MCF 10A (cell line): ENCODE results near the gene FAAP100. TPM values are rescaled to one million over a fixed set of nuclear protein-coding genes. Genes with fewer than 3 reads are reported as not detected.

ENCODE experiments used
- BruUV-seq: library from RNA; stranded (reverse); fragments of 400-500 nt; replicated peaks from 2 replicates; lab custom pipeline; 2021; lab: Mats Ljungman, UMichigan
- CTCF ChIA-PET: fragments of 300-600 bp; sonication (Branson Sonifier 250); formaldehyde crosslinking; extraction: SDS; loops from one replicate; lab custom pipeline; 2021; ENCODE audit warnings: antibody characterized with exemption, inconsistent platforms; lab: Yijun Ruan, JAX
- POLR2A ChIA-PET: fragments of 300-600, 350-650 bp; sonication (Branson Sonifier 250); formaldehyde crosslinking; extraction: SDS; loops from one replicate; lab custom pipeline; 2020; ENCODE audit warnings: antibody characterized with exemption, inconsistent platforms; lab: Yijun Ruan, JAX
- DNase-seq: peaks from one replicate; pipeline ENCODE4 v3.0.0-alpha.2; 2018; ENCODE audit not compliant: unreplicated experiment
- H3K27ac Mint-ChIP-seq: one replicate; pipeline ENCODE4 v1.8.0; 2022; ENCODE audit warnings: mild to moderate bottlenecking, low read depth, mixed read lengths; ENCODE audit not compliant: unreplicated experiment
- H3K27me3 Mint-ChIP-seq: one replicate; pipeline ENCODE4 v1.8.0; 2022; ENCODE audit warnings: mixed read lengths; ENCODE audit not compliant: insufficient read depth, unreplicated experiment
- H3K36me3 Mint-ChIP-seq: one replicate; pipeline ENCODE4 v1.8.0; 2022; ENCODE audit warnings: mild to moderate bottlenecking, moderate library complexity, mixed read lengths; ENCODE audit not compliant: insufficient read depth, unreplicated experiment
- H3K4me1 Mint-ChIP-seq: one replicate; pipeline ENCODE4 v1.8.0; 2022; ENCODE audit warnings: mixed read lengths; ENCODE audit not compliant: insufficient read depth, unreplicated experiment
- H3K4me3 Mint-ChIP-seq: one replicate; pipeline ENCODE4 v1.8.0; 2022; ENCODE audit warnings: mild to moderate bottlenecking, moderate library complexity, mixed read lengths; ENCODE audit not compliant: unreplicated experiment
- H3K9me3 Mint-ChIP-seq: one replicate; pipeline ENCODE4 v1.8.0; 2022; ENCODE audit warnings: mixed read lengths; ENCODE audit not compliant: unreplicated experiment
- intact Hi-C: fragments of 100-400 bp; cut with micrococcal nuclease; formaldehyde crosslinking; loops from 2 replicates; pipeline ENCODE4 v1.14.1; 2022
- total RNA-seq: library from RNA; stranded (reverse); gene quantifications from 2 replicates; pipeline ENCODE4 v1.2.3, GENCODE V29; 2022
- TF ChIP-seq, protein P1 (sequence below): fragments of 200-600 bp; IDR thresholded peaks from one replicate; pipeline ENCODE4 v1.8.0; 2022; ENCODE audit warnings: antibody characterized with exemption, mild to moderate bottlenecking; ENCODE audit not compliant: unreplicated experiment

Gene FAAP100
- total RNA-seq, 1 experiment from 2014 or later, result 32.5 TPM

- no TSS peak for BruUV-seq
- CTCF ChIA-PET, result interaction anchor here (0.6 to 4.8 kb wide), 3 partner anchors 22 to 206 kb away, joined by 3 to 29 read pairs (median 3); no protein-coding TSS in a partner anchor
- H3K4me3 Mint-ChIP-seq, result no peak overlapping the region
Measured at GRCh38 chr17:81579298-81579697, 27.1 kb upstream of the FAAP100 start.

GRCh38 chr17:81578561-81579225 is 26.5 kb upstream of the FAAP100 start:
- no TSS peak for BruUV-seq
- POLR2A ChIA-PET, result interaction anchor here (1.5 to 3.3 kb wide), 4 partner anchors 12 to 67 kb away, joined by 4 to 41 read pairs (median 9); partner anchors contain the start of gene ACTG1
- Mint-ChIP-seq H3K36me3 (peaks cover 33% of the 10 kb centered on the region), H3K27me3 (no peaks in the 10 kb centered on the region), H3K27ac (peak overlapping the region; percentile 71), H3K4me3 (no peak overlapping the region), H3K4me1 (peaks cover 44% of the 10 kb centered on the region), H3K9me3 (no peaks in the 10 kb centered on the region)
- intact Hi-C loops, result no loop called here
- CTCF ChIA-PET, result interaction anchor here (0.6 to 4.8 kb wide), 5 partner anchors 22 to 206 kb away, joined by 3 to 29 read pairs (median 5); no protein-coding TSS in a partner anchor
- DNase-seq, result peak; percentile 20
- TF ChIP-seq, protein P1, sequence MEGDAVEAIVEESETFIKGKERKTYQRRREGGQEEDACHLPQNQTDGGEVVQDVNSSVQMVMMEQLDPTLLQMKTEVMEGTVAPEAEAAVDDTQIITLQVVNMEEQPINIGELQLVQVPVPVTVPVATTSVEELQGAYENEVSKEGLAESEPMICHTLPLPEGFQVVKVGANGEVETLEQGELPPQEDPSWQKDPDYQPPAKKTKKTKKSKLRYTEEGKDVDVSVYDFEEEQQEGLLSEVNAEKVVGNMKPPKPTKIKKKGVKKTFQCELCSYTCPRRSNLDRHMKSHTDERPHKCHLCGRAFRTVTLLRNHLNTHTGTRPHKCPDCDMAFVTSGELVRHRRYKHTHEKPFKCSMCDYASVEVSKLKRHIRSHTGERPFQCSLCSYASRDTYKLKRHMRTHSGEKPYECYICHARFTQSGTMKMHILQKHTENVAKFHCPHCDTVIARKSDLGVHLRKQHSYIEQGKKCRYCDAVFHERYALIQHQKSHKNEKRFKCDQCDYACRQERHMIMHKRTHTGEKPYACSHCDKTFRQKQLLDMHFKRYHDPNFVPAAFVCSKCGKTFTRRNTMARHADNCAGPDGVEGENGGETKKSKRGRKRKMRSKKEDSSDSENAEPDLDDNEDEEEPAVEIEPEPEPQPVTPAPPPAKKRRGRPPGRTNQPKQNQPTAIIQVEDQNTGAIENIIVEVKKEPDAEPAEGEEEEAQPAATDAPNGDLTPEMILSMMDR, result no peak

More at GRCh38 chr17:81579298-81579697, 27.1 kb upstream of the FAAP100 start:
- Mint-ChIP-seq H3K27me3 (no peaks in the 10 kb centered on the region), H3K27ac (peak overlapping the region; percentile 50), H3K4me1 (peaks cover 44% of the 10 kb centered on the region), H3K36me3 (peaks cover 35% of the 10 kb centered on the region), H3K9me3 (no peaks in the 10 kb centered on the region)
- DNase-seq, result no peak
- TF ChIP-seq, protein P1, result no peak
- POLR2A ChIA-PET, result interaction anchor here (0.6 to 2.4 kb wide), 4 partner anchors 13 to 104 kb away, joined by 3 to 8 read pairs (median 3); partner anchors contain the start of genes ARL16 and HGS
- intact Hi-C loops, result no loop called here

GRCh38 chr17:81578038-81578441 is 25.9 kb upstream of the FAAP100 start:
- POLR2A ChIA-PET, result interaction anchor here (0.6 to 3.3 kb wide), 8 partner anchors 9 to 66 kb away, joined by 3 to 41 read pairs (median 4); partner anchors contain the start of genes ACTG1, FAAP100, NPLOC4 and TSPAN10

More at GRCh38 chr17:81578038-81578441, 25.9 kb upstream of the FAAP100 start:
- Mint-ChIP-seq H3K27ac (peak overlapping the region; percentile 71), H3K9me3 (no peaks in the 10 kb centered on the region), H3K36me3 (peaks cover 36% of the 10 kb centered on the region), H3K4me1 (peaks cover 44% of the 10 kb centered on the region), H3K27me3 (no peaks in the 10 kb centered on the region), H3K4me3 (peak overlapping the region; percentile 13)
- intact Hi-C loops, result no loop called here
- no TSS peak for BruUV-seq
- DNase-seq, result peak; percentile 44
- TF ChIP-seq, protein P1, result no peak
- CTCF ChIA-PET, result interaction anchor here (0.7 to 1.9 kb wide), 4 partner anchors 12 to 72 kb away, joined by 3 to 9 read pairs (median 4); no protein-coding TSS in a partner anchor
